Adipose tissue (tissue), 3 donors: ENCODE measurements around the gene AK5. TPM values are rescaled to one million over a fixed set of nuclear protein-coding genes. Genes with fewer than 3 reads are reported as not detected.

ENCODE experiments used
- H3K27ac ChIP-seq: one replicate; pipeline ENCODE4 v1.5.1; 2013; ENCODE audit warnings: low read depth, low read length
- WGBS, 3 donors: extraction: QIAGEN DNeasy Blood & Tissue Kit; methylation state at CpG; one replicate each; pipeline ENCODE4 v1.1.7; 2013; 5-methylcytosine and 5-hydroxymethylcytosine counted together
- polyA plus RNA-seq, 3 donors: library from polyadenylated mRNA; stranded (reverse); fragments of 200-250 nt; gene quantifications; one replicate each; pipeline ENCODE4 v1.2.3, GENCODE V29; 2013
- donor health status: healthy with polysubstance abuse.
- donor health status: Bipolar disorder and iron deficiency.
- donor health status: healthy.

Gene AK5
- polyA plus RNA-seq, 3 donors, result 0.07 to 0.13 (median 0.11) TPM

GRCh38 chr1:77543822-77544448 is 262.1 kb downstream of the AK5 start:
- WGBS, 3 donors, result 65 to 83% (median 77%) methylated on average over 4 of the region's 4 CpGs

GRCh38 chr1:77544845-77545244 is 263.0 kb downstream of the AK5 start:
- WGBS, 3 donors, result 92 to 95% (median 93%) methylated on average over 8 of the region's 8 CpGs
- H3K27ac ChIP-seq, result no peak overlapping the region

More at GRCh38 chr1:77543822-77544448, 262.1 kb downstream of the AK5 start:
- H3K27ac ChIP-seq, result no peak overlapping the region

GRCh38 chr1:77545970-77546369 is 264.2 kb downstream of the AK5 start:
- 49 to 74% (median 50%) methylated on average over 5 of the region's 5 CpGs for WGBS, 3 donors
- no peak overlapping the region for H3K27ac ChIP-seq

- H3K27ac ChIP-seq, result no peak overlapping the region
- WGBS, 3 donors, result 83 to 91% (median 89%) methylated on average over 3 of the region's 3 CpGs
These were observed 265.1 kb downstream of the AK5 start for GRCh38 chr1:77546890-77547289.

- H3K27ac ChIP-seq, result no peak overlapping the region
- WGBS, 3 donors, result 71 to 79% (median 77%) methylated on average over 3 of the region's 3 CpGs
These were observed 266.5 kb downstream of the AK5 start for GRCh38 chr1:77548285-77548684.

GRCh38 chr1:77550135-77550534 is 268.3 kb downstream of the AK5 start:
- WGBS, 3 donors, result 86 to 92% (median 88%) methylated on average over 5 of the region's 5 CpGs
- H3K27ac ChIP-seq, result no peak overlapping the region

- H3K27ac ChIP-seq, result no peak overlapping the region
- WGBS, 3 donors, result 87 to 100% (median 94%) methylated on average over 1 of the region's 1 CpG
These were observed 270.8 kb downstream of the AK5 start for GRCh38 chr1:77552626-77553025.

- WGBS, 3 donors, result 40 to 56% (median 55%) methylated on average over 9 of the region's 9 CpGs
- no peak overlapping the region for H3K27ac ChIP-seq
These were observed 271.9 kb downstream of the AK5 start for GRCh38 chr1:77553568-77554291.

GRCh38 chr1:77556045-77556444 is 274.2 kb downstream of the AK5 start:
- 19 to 74% (median 31%) methylated on average over 1 of the region's 1 CpG for WGBS, 3 donors
- H3K27ac ChIP-seq, result no peak overlapping the region

- 44 to 78% (median 76%) methylated on average over 4 of the region's 4 CpGs for WGBS, 3 donors
- H3K27ac ChIP-seq, result no peak overlapping the region
These were observed 275.2 kb downstream of the AK5 start for GRCh38 chr1:77557053-77557452.

- H3K27ac ChIP-seq, result no peak overlapping the region
- WGBS, 3 donors, result 89 to 95% (median 95%) methylated on average over 5 of the region's 5 CpGs
These were observed 276.9 kb downstream of the AK5 start for GRCh38 chr1:77558591-77559164.

GRCh38 chr1:77560741-77561140 is 278.9 kb downstream of the AK5 start:
- no peak overlapping the region for H3K27ac ChIP-seq
- 98% methylated on average over 5 of the region's 5 CpGs for WGBS, 3 donors

GRCh38 chr1:77562596-77563150 is 280.9 kb downstream of the AK5 start:
- 47 to 71% (median 71%) methylated on average over 3 of the region's 3 CpGs for WGBS, 3 donors
- no peak overlapping the region for H3K27ac ChIP-seq

- WGBS, 3 donors, result 91 to 95% (median 95%) methylated on average over 4 of the region's 4 CpGs
- H3K27ac ChIP-seq, result no peak overlapping the region
These were observed 283.5 kb downstream of the AK5 start for GRCh38 chr1:77565321-77565720.

- 96 to 99% (median 99%) methylated on average over 3 of the region's 3 CpGs for WGBS, 3 donors
- H3K27ac ChIP-seq, result no peak overlapping the region
These were observed 289.8 kb downstream of the AK5 start for GRCh38 chr1:77571642-77572041.

GRCh38 chr1:77579547-77579946 is 297.7 kb downstream of the AK5 start:
- WGBS, 3 donors, result 96 to 97% (median 96%) methylated on average over 3 of the region's 3 CpGs
- no peak overlapping the region for H3K27ac ChIP-seq

GRCh38 chr1:77582905-77583304 is 301.1 kb downstream of the AK5 start:
- WGBS, 3 donors, result 86 to 93% (median 89%) methylated on average over 4 of the region's 4 CpGs

GRCh38 chr1:77583483-77583882 is 301.7 kb downstream of the AK5 start:
- H3K27ac ChIP-seq, result no peak overlapping the region
- WGBS, 3 donors, result 90 to 99% (median 96%) methylated on average over 2 of the region's 2 CpGs

More at GRCh38 chr1:77582905-77583304, 301.1 kb downstream of the AK5 start:
- no peak overlapping the region for H3K27ac ChIP-seq

GRCh38 chr1:77584884-77585283 is 303.1 kb downstream of the AK5 start:
- WGBS, 3 donors, result 72 to 93% (median 88%) methylated on average over 2 of the region's 2 CpGs

More at GRCh38 chr1:77584884-77585283, 303.1 kb downstream of the AK5 start:
- H3K27ac ChIP-seq, result no peak overlapping the region
